BLaER1 treated with 17β-estradiol and CSF1 and Interleukin-3, amounts not matched to agents 10 nM and 100 nM (cell line): Measurements from ENCODE around the gene VIPAS39.

Experiments
- H3K27ac ChIP-seq, 11 experiments: shearing (Covaris generic); formaldehyde crosslinking; 2 replicates each; pipeline ENCODE4 v1.8.1; 2022
- H3K27me3 ChIP-seq, 11 experiments: shearing (Covaris generic); formaldehyde crosslinking; 2 replicates each; pipeline ENCODE4 v1.8.1; 2022
- H3K36me3 ChIP-seq, 11 experiments: shearing (Covaris generic); formaldehyde crosslinking; 2 replicates each; pipeline ENCODE4 v1.8.1; 2022
- H3K4me1 ChIP-seq, 10 experiments: shearing (Covaris generic); formaldehyde crosslinking; 2 replicates each; pipeline ENCODE4 v1.8.1; 2022
- H3K4me2 ChIP-seq, 11 experiments: shearing (Covaris generic); formaldehyde crosslinking; 2 replicates each; pipeline ENCODE4 v1.8.1; 2022
- H3K4me3 ChIP-seq, 10 experiments: shearing (Covaris generic); formaldehyde crosslinking; 2 replicates each; pipeline ENCODE4 v1.8.1; 2022
- H3K9ac ChIP-seq, 11 experiments: shearing (Covaris generic); formaldehyde crosslinking; 2 replicates each; pipeline ENCODE4 v1.8.1; 2022
- H3K9me3 ChIP-seq, 11 experiments: shearing (Covaris generic); formaldehyde crosslinking; replicated peaks in 1 of 11; 2 replicates each; pipeline ENCODE4 v1.8.1; 2022
- H4K20me1 ChIP-seq, 11 experiments: shearing (Covaris generic); formaldehyde crosslinking; 2 replicates each; pipeline ENCODE4 v1.8.1; 2022
- Cebpa-rat ChIP-seq, 11 experiments: shearing (Covaris generic); IDR thresholded peaks; 2 replicates each; pipeline ENCODE4 v1.8.1; 2022

The VIPAS39 gene

DNA sequence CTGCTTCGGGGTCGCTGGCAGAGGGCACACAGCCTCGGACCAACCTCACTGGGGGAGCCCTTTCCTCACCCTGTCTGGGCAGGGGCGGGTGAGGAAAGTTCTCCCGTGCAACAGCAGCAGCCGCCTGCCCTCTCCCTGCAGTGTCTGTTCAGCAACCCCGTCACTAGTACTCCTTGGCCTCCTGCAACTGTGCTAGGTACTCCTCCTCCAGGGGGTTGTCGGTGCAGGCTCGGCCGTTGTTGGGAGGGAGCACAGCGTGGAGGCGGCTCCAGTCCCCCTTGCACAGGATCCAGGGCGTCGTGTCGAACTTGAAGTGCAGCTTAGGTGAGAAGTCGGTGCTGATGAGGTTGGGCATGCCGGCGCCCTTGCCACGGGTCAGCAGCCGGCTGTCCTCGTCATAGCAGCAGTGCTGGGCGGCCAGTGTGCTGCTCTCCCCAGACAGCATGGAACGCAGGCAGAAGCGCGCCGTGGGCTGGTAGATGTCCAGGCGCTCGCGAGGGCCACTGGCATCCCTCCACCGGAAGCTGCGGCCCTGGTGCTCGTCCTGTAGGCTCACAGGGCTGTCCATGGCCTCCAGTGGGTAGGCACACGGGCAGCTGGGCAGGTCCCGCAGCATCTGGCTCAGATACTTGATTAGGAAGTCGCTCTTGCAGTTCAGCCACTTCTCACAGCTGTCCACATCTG is 18.2 kb upstream of the VIPAS39 start:
- H3K36me3 ChIP-seq = no peaks in the 10 kb centered on the region
- H3K9ac ChIP-seq = no peak overlapping the region
- no peaks in the 10 kb centered on the region for H3K27me3 ChIP-seq
- peaks cover 0 to 12% (median 3%) of the 10 kb centered on the region in 10 experiments; a peak in 6 of 20 replicates for H3K4me1 ChIP-seq
- H3K27ac ChIP-seq = no peak overlapping the region
- no peak for TF ChIP-seq Cebpa-rat (IDR thresholded peaks at IDR 0.05)
- H3K4me2 ChIP-seq = no peak overlapping the region
- peaks cover 0 to 5% (median 0%) of the 10 kb centered on the region in 11 experiments; a peak in 2 of 22 replicates for H4K20me1 ChIP-seq
- H3K4me3 ChIP-seq = no peak overlapping the region
- H3K9me3 ChIP-seq = no peaks in the 10 kb centered on the region

- H3K9me3 ChIP-seq = no peaks in the 10 kb centered on the region
- H4K20me1 ChIP-seq = peaks cover 0 to 8% (median 2%) of the 10 kb centered on the region in 11 experiments; a peak in 11 of 22 replicates
- H3K27ac ChIP-seq = no peak overlapping the region
- H3K9ac ChIP-seq = no peak overlapping the region
- peak overlapping the region in 3 of 11 experiments; percentile 1 to 32 (median 18); a peak in 4 of 22 replicates for H3K4me2 ChIP-seq
- peaks cover 1 to 9% (median 4%) of the 10 kb centered on the region in 11 experiments for H3K36me3 ChIP-seq
- no peak for TF ChIP-seq Cebpa-rat (IDR thresholded peaks at IDR 0.05)
- peaks cover 0 to 12% (median 3%) of the 10 kb centered on the region in 10 experiments; a peak in 6 of 20 replicates for H3K4me1 ChIP-seq
- no peak overlapping the region for H3K4me3 ChIP-seq
- no peaks in the 10 kb centered on the region for H3K27me3 ChIP-seq
Observed at GRCh38 chr14:77474479-77475177, 17.2 kb upstream of the VIPAS39 start.

GRCh38 chr14:77473921-77474320 is 16.5 kb upstream of the VIPAS39 start:
- no peaks in the 10 kb centered on the region for H3K9me3 ChIP-seq
- no peak overlapping the region for H3K27ac ChIP-seq
- H3K4me2 ChIP-seq = peak overlapping the region in 4 of 11 experiments; percentile 1 to 32 (median 14); a peak in 5 of 22 replicates
- H4K20me1 ChIP-seq = peaks cover 0 to 15% (median 9%) of the 10 kb centered on the region in 11 experiments; a peak in 14 of 22 replicates
- H3K4me3 ChIP-seq = no peak overlapping the region
- peaks cover 0 to 12% (median 3%) of the 10 kb centered on the region in 10 experiments; a peak in 6 of 20 replicates for H3K4me1 ChIP-seq
- no peak overlapping the region for H3K9ac ChIP-seq
- no peak for TF ChIP-seq Cebpa-rat (IDR thresholded peaks at IDR 0.05)
- H3K36me3 ChIP-seq = peaks cover 8 to 16% (median 11%) of the 10 kb centered on the region in 11 experiments
- no peaks in the 10 kb centered on the region for H3K27me3 ChIP-seq

DNA sequence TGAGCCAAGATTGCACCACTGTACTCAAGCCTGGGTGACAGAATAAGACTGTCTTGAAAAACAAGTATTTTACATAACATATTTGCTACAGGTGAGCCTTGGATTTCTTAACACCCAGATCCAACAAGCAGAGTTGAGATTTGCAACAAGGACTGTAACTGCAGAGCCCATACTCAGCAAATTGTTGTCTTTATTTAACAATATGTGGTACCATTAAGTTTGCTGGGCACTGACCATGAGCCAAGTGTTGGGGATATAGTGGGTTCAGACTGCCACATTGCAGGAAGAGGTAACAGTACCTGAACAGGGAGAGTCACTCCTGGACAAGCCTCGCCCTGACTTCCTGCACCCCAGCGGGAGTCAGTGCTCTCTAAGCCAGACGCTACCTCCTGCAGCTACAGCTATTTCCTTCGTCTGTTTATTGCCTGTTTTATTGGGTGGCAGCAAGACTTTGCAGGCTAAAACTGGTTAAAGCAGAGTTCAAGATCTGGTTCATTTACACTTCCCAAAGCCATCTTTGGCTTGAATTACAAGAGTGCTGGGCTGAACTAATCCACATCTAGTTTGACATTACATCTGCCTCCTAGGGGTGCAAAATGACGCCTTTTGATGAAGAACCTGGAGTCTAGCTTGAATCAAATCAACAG is 12.9 kb upstream of the VIPAS39 start:
- Histone ChIP-seq H3K4me3 (no peak overlapping the region), H4K20me1 (peaks cover 0 to 51% (median 40%) of the 10 kb centered on the region in 11 experiments; a peak in 18 of 22 replicates), H3K27me3 (no peaks in the 10 kb centered on the region), H3K4me1 (peaks cover 0 to 12% (median 3%) of the 10 kb centered on the region in 10 experiments; a peak in 6 of 20 replicates), H3K27ac (no peak overlapping the region), H3K9ac (no peak overlapping the region), H3K9me3 (no peaks in the 10 kb centered on the region), H3K36me3 (peaks cover 44 to 52% (median 47%) of the 10 kb centered on the region in 11 experiments), H3K4me2 (no peak overlapping the region)
- no peak for TF ChIP-seq Cebpa-rat (IDR thresholded peaks at IDR 0.05)

DNA sequence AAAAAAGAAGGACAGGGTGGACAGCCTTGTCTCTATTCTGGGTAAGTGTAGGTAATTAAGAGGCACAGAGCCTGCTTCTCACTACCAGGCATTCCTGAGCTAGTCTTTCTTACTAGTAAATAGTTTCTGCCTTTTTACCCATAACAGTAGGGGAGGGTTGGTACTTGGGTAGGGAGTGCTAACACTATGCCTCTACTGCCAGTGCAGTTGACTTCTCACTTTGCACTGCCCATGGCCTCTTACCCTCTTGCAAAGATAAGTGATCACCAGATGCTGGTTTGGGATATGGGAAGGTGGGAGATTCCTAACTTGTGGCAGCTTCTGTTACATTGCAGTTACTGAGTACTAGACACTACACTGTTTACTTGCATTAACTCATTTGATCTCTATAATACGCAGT is 12.1 kb upstream of the VIPAS39 start:
- H3K36me3 ChIP-seq = peaks cover 52 to 60% (median 55%) of the 10 kb centered on the region in 11 experiments
- H3K4me3 ChIP-seq = no peak overlapping the region
- H3K9ac ChIP-seq = no peak overlapping the region
- peaks cover 0 to 10% (median 2%) of the 10 kb centered on the region in 10 experiments; a peak in 6 of 20 replicates for H3K4me1 ChIP-seq
- no peaks in the 10 kb centered on the region for H3K27me3 ChIP-seq
- H3K9me3 ChIP-seq = no peaks in the 10 kb centered on the region
- no peak for TF ChIP-seq Cebpa-rat (IDR thresholded peaks at IDR 0.05)
- no peak overlapping the region for H3K27ac ChIP-seq
- peaks cover 0 to 59% (median 47%) of the 10 kb centered on the region in 11 experiments; a peak in 18 of 22 replicates for H4K20me1 ChIP-seq
- no peak overlapping the region for H3K4me2 ChIP-seq

GRCh38 chr14:77469067-77469505 is 11.7 kb upstream of the VIPAS39 start:
- no peak overlapping the region for H3K27ac ChIP-seq
- H3K4me3 ChIP-seq = no peak overlapping the region
- no peak overlapping the region for H3K4me2 ChIP-seq
- H4K20me1 ChIP-seq = peaks cover 0 to 63% (median 52%) of the 10 kb centered on the region in 11 experiments; a peak in 18 of 22 replicates
- H3K9me3 ChIP-seq = no peaks in the 10 kb centered on the region
- peaks cover 0 to 6% (median under 1%) of the 10 kb centered on the region in 10 experiments; a peak in 6 of 20 replicates for H3K4me1 ChIP-seq
- H3K9ac ChIP-seq = no peak overlapping the region
- no peak for TF ChIP-seq Cebpa-rat (IDR thresholded peaks at IDR 0.05)
- H3K27me3 ChIP-seq = no peaks in the 10 kb centered on the region
- peaks cover 56 to 65% (median 59%) of the 10 kb centered on the region in 11 experiments for H3K36me3 ChIP-seq

- TF ChIP-seq Cebpa-rat (IDR thresholded peaks at IDR 0.05) = no peak
- no peak overlapping the region for H3K27ac ChIP-seq
- peaks cover 0 to 76% (median 64%) of the 10 kb centered on the region in 11 experiments; a peak in 20 of 22 replicates for H4K20me1 ChIP-seq
- no peaks in the 10 kb centered on the region for H3K27me3 ChIP-seq
- no peak overlapping the region for H3K4me3 ChIP-seq
- H3K9me3 ChIP-seq = no peaks in the 10 kb centered on the region
- no peak overlapping the region for H3K4me2 ChIP-seq
- peaks cover 69 to 78% (median 72%) of the 10 kb centered on the region in 11 experiments for H3K36me3 ChIP-seq
- H3K4me1 ChIP-seq = no peaks in the 10 kb centered on the region
- H3K9ac ChIP-seq = no peak overlapping the region
Observed at GRCh38 chr14:77467801-77468200, 10.4 kb upstream of the VIPAS39 start.

DNA sequence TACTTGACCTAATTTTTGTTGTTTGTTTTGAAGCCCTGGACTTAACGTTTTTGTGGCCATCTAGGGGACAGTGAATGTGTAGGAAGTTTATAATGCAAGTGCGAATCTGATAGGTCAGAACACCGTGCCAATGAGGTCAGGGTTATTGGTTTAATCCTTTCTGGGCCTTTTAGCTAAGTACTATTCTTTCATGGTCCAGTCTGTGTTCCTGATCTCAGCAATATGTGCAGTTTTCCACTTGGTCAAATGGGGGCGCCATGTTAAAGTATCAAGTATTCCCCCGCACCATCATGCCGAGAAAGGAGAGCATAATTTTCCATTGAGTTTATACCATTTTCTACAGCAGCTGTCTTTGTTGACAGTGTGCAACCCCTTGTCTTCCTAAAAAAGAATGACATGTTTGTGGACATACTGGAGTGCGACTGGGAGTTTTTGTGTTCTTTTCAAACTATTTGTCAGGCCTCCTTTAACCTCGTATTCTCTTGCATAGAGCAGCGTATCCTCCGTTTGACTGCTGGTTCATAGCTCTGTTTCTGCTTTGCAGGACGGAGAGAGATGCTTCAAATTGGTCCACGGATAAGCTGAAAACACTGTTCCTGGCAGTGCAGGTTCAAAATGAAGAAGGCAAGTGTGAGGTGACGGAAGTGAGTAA is 1.8 kb upstream of the VIPAS39 start:
- H3K9me3 ChIP-seq = no peaks in the 10 kb centered on the region
- peaks cover 18 to 31% (median 24%) of the 10 kb centered on the region in 10 experiments for H3K4me1 ChIP-seq
- peak overlapping the region; percentile 91 to 100 (median 98) for H3K4me3 ChIP-seq
- H3K27me3 ChIP-seq = no peaks in the 10 kb centered on the region
- no peak for TF ChIP-seq Cebpa-rat (IDR thresholded peaks at IDR 0.05)
- peak overlapping the region; percentile 87 to 97 (median 93) for H3K9ac ChIP-seq
- peaks cover 49 to 51% (median 50%) of the 10 kb centered on the region in 11 experiments for H3K36me3 ChIP-seq
- H3K27ac ChIP-seq = peak overlapping the region in 9 of 11 experiments; percentile 84 to 96 (median 92); a peak in 16 of 22 replicates
- peaks cover 34 to 62% (median 59%) of the 10 kb centered on the region in 11 experiments; a peak in 21 of 22 replicates for H4K20me1 ChIP-seq
- peak overlapping the region; percentile 75 to 95 (median 89) for H3K4me2 ChIP-seq
